ENCODE results near the gene PEX11G.

DNA sequence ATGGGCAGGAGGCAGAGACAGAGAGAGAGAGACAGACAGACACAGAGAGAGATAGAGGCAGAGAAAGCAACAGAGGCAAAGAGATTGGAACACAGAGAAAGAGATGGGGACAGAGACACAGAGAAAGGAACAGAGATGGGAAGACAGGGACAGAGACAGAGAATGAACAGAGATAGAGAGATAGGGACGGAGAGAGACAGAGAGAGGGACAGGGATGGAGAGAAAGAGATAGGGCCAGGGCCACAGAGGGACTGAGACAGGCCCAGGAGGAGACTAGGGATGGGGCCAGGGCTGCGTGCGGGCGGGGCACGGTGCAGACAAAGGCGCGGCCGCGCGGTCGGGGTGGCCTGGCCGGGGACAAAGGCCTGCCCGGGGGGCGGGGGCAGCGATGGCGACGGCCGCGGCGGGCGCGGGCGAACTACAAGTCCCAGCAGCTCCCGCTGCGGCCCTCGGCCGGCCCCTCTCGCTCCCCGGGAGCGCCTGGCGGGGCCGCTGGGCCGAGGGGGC is 26.9 kb upstream of the PEX11G start, which contains the start of gene ZNF358:
- no peak for TF ChIP-seq POLR2A (IDR thresholded peaks at IDR 0.05)
- no peak for TF ChIP-seq CTCF (IDR thresholded peaks at IDR 0.05 in 4 of 5, conservative IDR thresholded peaks at IDR 0.05 in 1 of 5)

All from gastrocnemius medialis (tissue), 4 donors.